Activated naive CD8-positive, alpha-beta T cell treated with anti-CD3 and anti-CD28 coated beads for 36 hours (primary cell): ENCODE data around the gene RFX4. TPM values are rescaled to one million over a fixed set of nuclear protein-coding genes. Genes with fewer than 3 reads are reported as not detected.
A peak's percentile ranks its signal among the peaks of the same experiment; 100 is the strongest.

Experiments
- DNase-seq: peaks from one replicate; pipeline ENCODE4 v3.0.0; 2021
- H3K27ac Mint-ChIP-seq: one replicate; pipeline ENCODE4 v1.8.0; 2022; ENCODE audit warnings: mild to moderate bottlenecking, moderate library complexity, mixed read lengths
- H3K27me3 Mint-ChIP-seq: one replicate; pipeline ENCODE4 v1.8.0; 2022; ENCODE audit warnings: mild to moderate bottlenecking, mixed read lengths
- H3K36me3 Mint-ChIP-seq: one replicate; pipeline ENCODE4 v1.8.0; 2021; ENCODE audit warnings: mild to moderate bottlenecking, mixed read lengths
- H3K4me1 Mint-ChIP-seq: one replicate; pipeline ENCODE4 v1.8.0; 2021; ENCODE audit warnings: mixed read lengths
- H3K4me3 Mint-ChIP-seq: one replicate; pipeline ENCODE4 v1.8.0; 2022; ENCODE audit warnings: mild to moderate bottlenecking, moderate library complexity, mixed read lengths
- H3K9me3 Mint-ChIP-seq: one replicate; pipeline ENCODE4 v1.8.0; 2022; ENCODE audit warnings: mixed read lengths
- total RNA-seq, 2 experiments: library from RNA; stranded (reverse); gene quantifications; one replicate each; pipeline ENCODE4 v1.2.3, GENCODE V29; 2021

RFX4 gene
- total RNA-seq, 2 experiments from 2014 or later: not detected

- peaks cover 18% of the 10 kb centered on the region for H3K4me1 Mint-ChIP-seq
- H3K27me3 Mint-ChIP-seq: no peaks in the 10 kb centered on the region
- no peak for DNase-seq
- peak overlapping the region; percentile 66 for H3K27ac Mint-ChIP-seq
- H3K9me3 Mint-ChIP-seq: no peaks in the 10 kb centered on the region
- no peaks in the 10 kb centered on the region for H3K36me3 Mint-ChIP-seq
- peak overlapping the region; percentile 45 for H3K4me3 Mint-ChIP-seq
Measured at GRCh38 chr12:106760184-106760531, 177.4 kb downstream of the RFX4 start.

DNA sequence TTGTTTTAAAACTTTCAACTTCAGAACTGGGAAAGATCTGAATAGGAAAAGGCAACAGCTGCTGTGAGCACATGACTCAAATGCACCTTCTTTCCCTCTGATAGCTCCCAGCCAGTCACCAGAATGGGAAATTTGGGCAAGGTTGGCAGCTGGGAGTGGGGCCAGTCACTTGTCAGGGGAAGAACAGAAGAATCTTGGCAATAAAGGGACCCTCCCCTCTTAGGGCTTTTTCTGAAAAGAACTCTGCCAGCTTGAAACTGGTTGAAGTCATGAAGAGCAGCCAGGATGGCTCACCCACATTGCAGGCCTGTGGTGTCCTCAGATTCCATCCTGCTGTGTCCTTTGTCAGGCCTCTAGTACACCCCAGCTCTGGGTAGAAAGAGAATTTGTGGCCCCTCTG lies 181.4 kb downstream of the RFX4 start:
- Mint-ChIP-seq H3K9me3 (no peaks in the 10 kb centered on the region), H3K4me1 (peaks cover 39% of the 10 kb centered on the region), H3K27ac (no peak overlapping the region), H3K36me3 (no peaks in the 10 kb centered on the region), H3K4me3 (no peak overlapping the region), H3K27me3 (no peaks in the 10 kb centered on the region)
- no peak for DNase-seq

- no peak for DNase-seq
- Mint-ChIP-seq H3K4me1 (peaks cover 37% of the 10 kb centered on the region), H3K36me3 (no peaks in the 10 kb centered on the region), H3K4me3 (no peak overlapping the region), H3K9me3 (no peaks in the 10 kb centered on the region), H3K27ac (no peak overlapping the region), H3K27me3 (no peaks in the 10 kb centered on the region)
Measured at GRCh38 chr12:106764738-106765137, 181.9 kb downstream of the RFX4 start.

GRCh38 chr12:106766393-106766826 lies 183.6 kb downstream of the RFX4 start:
- Mint-ChIP-seq H3K27ac (peak overlapping the region; percentile 36), H3K4me3 (peak overlapping the region; percentile 15)
- DNase-seq: no peak

DNA sequence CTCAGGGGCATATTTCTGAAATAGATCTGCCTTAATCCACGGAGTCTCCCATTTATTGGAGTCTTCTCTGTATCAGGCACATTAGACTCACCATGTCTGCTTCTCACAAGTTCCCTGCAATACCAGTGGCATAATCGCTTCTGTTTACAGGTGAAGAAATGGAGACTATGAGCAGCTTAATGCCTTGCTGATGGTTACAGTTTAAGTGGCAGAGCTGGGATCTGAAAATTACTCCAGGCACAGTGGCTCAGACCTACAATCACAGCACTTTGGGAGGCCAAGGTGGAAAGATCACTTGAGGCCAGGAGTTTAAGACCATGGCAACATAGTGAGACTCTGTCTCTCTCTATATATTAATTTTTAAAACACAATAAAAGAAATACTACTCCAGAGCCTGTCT lies 184.4 kb downstream of the RFX4 start:
- peak overlapping the region; percentile 36 for H3K27ac Mint-ChIP-seq
- H3K4me1 Mint-ChIP-seq: peaks cover 24% of the 10 kb centered on the region
- no peak for DNase-seq
- no peaks in the 10 kb centered on the region for H3K9me3 Mint-ChIP-seq
- no peaks in the 10 kb centered on the region for H3K36me3 Mint-ChIP-seq
- H3K27me3 Mint-ChIP-seq: no peaks in the 10 kb centered on the region
- peak overlapping the region; percentile 42 for H3K4me3 Mint-ChIP-seq

More at GRCh38 chr12:106766393-106766826, 183.6 kb downstream of the RFX4 start:
- Mint-ChIP-seq H3K27me3 (no peaks in the 10 kb centered on the region), H3K36me3 (no peaks in the 10 kb centered on the region), H3K4me1 (peaks cover 24% of the 10 kb centered on the region), H3K9me3 (no peaks in the 10 kb centered on the region)

DNA sequence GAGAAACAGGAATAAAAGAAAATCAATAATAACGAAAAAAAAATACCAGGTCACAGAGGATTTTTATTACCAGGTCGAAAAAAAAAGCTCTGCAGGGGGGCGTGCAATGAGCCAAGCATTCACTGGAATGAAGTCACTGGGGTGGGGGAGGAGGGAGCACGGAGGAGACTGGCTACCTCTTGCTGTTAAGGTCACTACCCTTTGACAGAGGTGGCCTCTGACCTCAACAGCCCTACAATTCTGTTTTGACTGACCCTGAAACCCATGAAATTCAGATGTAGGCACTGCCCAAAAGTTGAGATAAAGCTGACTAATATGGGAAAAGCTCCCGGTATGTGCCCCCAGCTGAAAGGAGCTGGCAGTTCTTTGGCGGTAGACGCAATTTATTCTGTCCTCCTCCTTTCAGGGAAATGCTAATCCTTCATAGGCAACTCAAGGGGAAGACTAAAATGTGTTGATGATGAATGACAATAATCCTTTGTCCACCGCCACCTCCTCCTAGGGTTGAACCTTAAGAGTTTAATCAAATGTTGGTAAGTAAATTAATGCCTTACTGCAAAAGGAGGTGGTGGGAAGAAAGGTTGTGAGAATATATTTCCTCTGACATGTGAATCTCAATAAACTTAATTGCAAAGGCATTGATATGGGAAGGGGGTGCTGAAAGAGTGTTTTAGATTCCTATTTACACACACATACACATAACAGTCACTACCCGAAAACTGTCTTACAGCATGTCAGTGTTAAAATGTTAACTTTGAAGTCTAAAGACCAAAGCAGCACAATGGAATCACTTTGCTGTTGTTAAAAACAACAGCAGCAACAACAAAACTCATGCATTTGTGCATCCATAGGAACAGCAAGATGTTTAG lies 185.4 kb downstream of the RFX4 start:
- H3K27ac Mint-ChIP-seq: no peak overlapping the region
- DNase-seq: no peak
- no peaks in the 10 kb centered on the region for H3K36me3 Mint-ChIP-seq
- no peaks in the 10 kb centered on the region for H3K9me3 Mint-ChIP-seq
- peaks cover 24% of the 10 kb centered on the region for H3K4me1 Mint-ChIP-seq
- no peak overlapping the region for H3K4me3 Mint-ChIP-seq
- no peaks in the 10 kb centered on the region for H3K27me3 Mint-ChIP-seq

GRCh38 chr12:106769078-106769477 lies 186.3 kb downstream of the RFX4 start:
- no peak overlapping the region for H3K27ac Mint-ChIP-seq
- H3K4me1 Mint-ChIP-seq: peaks cover 22% of the 10 kb centered on the region
- H3K27me3 Mint-ChIP-seq: no peaks in the 10 kb centered on the region
- H3K36me3 Mint-ChIP-seq: no peaks in the 10 kb centered on the region
- no peak for DNase-seq
- H3K9me3 Mint-ChIP-seq: no peaks in the 10 kb centered on the region
- no peak overlapping the region for H3K4me3 Mint-ChIP-seq

DNA sequence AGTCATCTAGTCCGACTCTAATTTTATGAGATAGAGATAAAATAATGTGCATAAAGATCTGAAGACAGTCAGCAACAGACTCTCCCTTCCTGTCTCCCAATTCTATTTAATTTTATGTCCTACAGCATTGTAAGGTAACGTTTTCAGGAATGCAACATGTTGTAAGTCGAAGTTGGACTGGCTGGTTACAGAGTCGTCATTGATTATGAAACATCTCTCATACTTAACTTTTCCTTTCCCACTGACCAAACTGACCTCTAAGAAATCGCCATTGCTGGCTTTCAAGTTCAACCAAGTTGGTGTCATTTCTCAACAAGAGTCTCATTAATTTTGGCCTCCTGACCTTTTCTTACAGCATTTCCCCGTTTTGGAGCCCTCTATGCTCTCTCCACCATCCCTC lies 186.7 kb downstream of the RFX4 start:
- Mint-ChIP-seq H3K36me3 (no peaks in the 10 kb centered on the region), H3K27me3 (no peaks in the 10 kb centered on the region), H3K4me3 (no peak overlapping the region), H3K4me1 (peaks cover 22% of the 10 kb centered on the region), H3K27ac (no peak overlapping the region), H3K9me3 (no peaks in the 10 kb centered on the region)
- no peak for DNase-seq

DNA sequence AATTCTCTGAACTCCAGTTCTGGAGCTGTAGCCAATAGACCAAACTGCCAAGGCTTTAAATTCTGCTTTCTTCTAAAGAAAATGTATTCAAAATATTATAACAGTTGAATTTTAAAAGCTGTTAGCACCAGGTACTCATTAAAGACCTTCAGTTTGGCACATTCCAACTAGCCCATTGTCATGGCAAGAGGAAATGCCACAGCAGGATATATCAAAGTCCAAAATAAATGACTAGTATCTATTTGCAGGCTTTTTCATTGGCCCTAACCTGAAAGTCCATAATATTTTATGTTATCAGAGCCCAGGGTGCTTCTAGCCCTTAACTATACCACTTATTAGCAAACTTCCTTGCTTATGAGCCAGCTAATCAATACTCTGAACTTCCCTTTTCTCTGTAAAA lies 188.6 kb downstream of the RFX4 start:
- Mint-ChIP-seq H3K27me3 (no peaks in the 10 kb centered on the region), H3K4me3 (no peak overlapping the region), H3K4me1 (peaks cover 34% of the 10 kb centered on the region), H3K36me3 (no peaks in the 10 kb centered on the region), H3K9me3 (no peaks in the 10 kb centered on the region), H3K27ac (no peak overlapping the region)
- no peak for DNase-seq

- DNase-seq: no peak
- H3K9me3 Mint-ChIP-seq: no peaks in the 10 kb centered on the region
- peak overlapping the region; percentile 99 for H3K4me3 Mint-ChIP-seq
- peaks cover 2% of the 10 kb centered on the region for H3K36me3 Mint-ChIP-seq
- H3K27me3 Mint-ChIP-seq: no peaks in the 10 kb centered on the region
- peak overlapping the region; percentile 95 for H3K27ac Mint-ChIP-seq
- H3K4me1 Mint-ChIP-seq: peaks cover 25% of the 10 kb centered on the region
Measured at GRCh38 chr12:106773286-106774004, 190.6 kb downstream of the RFX4 start.

DNA sequence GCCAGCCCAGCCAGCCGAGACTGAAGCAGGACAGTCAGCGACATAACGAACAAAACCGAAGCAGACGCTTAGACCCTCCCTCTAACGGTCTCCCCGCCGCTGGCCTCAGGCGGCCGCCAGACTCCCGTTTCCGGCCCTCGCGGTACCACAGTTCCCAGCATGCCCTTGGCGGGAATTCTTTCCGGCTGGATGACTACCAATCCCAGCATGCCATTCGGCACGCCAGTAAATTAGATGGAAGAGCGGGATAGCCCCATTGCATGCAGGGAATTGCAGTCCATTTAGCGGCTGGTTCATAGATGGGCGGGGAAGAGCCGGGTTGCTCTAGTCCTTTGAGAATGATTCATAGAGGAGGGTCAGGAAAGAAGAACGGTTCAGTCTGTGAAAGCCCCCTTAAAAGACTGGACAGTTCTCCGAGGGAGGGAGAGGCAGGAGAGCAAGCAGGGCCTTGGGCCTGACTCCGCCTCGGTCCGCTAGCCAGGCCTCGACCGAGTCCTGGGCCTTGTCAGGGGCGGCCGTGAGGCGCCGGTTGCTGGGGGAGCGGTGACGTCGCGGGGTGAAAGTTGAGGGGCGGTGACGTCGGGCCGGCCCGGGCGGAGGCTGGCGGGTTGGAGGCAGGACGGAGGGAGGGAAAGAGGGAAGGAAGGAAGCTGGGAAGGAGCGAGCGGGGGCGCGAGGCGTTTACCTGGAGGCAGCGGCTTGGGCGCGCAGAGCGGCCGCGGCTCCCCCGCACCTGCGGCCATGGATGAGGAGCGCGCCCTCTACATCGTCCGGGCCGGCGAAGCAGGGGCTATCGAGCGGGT lies 191.4 kb downstream of the RFX4 start, which contains the start of gene RIC8B:
TSS of gene RIC8B (plus strand) at position 678 of the 803 bp plus-strand sequence. CDS start at position 742, 64 bp downstream.
- no peaks in the 10 kb centered on the region for H3K9me3 Mint-ChIP-seq
- peak; percentile 80 for DNase-seq
- peak within 1 kb of the TSS; percentile 95 for H3K27ac Mint-ChIP-seq
- peaks cover 2% of the 10 kb centered on the region for H3K36me3 Mint-ChIP-seq
- H3K4me3 Mint-ChIP-seq: peak within 1 kb of the TSS; percentile 99
- peaks cover 24% of the 10 kb centered on the region for H3K4me1 Mint-ChIP-seq
- no peaks in the 10 kb centered on the region for H3K27me3 Mint-ChIP-seq

DNA sequence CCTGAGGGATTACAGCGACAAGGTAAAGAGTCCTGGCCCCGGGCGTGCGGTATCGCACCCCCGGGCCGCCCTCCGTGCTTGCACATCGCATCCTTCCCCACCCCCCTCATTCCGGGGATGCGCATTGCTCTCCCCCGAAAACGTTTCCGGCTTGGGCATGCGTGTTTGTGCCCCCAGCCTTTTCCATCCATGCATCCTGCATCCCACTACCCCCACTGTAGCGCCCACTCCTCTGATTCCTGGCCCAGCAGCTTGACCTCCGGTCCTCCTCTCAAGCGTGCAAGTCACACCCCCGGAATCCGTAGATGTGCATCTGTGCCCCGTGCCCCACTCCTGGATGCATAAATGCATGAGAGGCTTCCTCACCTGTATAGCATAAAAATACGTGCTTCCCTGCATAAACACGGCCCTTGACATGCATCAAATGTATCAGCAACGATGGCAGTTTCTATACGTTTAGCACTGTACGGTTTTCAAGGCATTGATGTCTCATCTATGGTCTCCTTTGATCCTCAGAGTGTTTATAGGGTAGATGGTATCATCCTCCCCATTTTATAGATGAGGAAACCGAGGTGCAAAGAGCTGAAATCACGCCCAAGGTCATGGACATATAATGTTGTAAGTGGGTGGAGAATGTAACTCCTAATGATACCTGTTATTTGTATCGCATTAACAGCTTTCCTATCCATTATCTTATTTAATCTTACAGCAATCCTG lies 192.2 kb downstream of the RFX4 start:
- peak overlapping the region; percentile 99 for H3K4me3 Mint-ChIP-seq
- peak overlapping the region; percentile 95 for H3K27ac Mint-ChIP-seq
- peaks cover 28% of the 10 kb centered on the region for H3K4me1 Mint-ChIP-seq
- H3K36me3 Mint-ChIP-seq: peaks cover 2% of the 10 kb centered on the region
- no peaks in the 10 kb centered on the region for H3K27me3 Mint-ChIP-seq
- no peaks in the 10 kb centered on the region for H3K9me3 Mint-ChIP-seq
- peak; percentile 21 for DNase-seq

GRCh38 chr12:106776897-106777296 lies 194.1 kb downstream of the RFX4 start:
- H3K36me3 Mint-ChIP-seq: peaks cover 4% of the 10 kb centered on the region
- no peak overlapping the region for H3K27ac Mint-ChIP-seq
- H3K4me3 Mint-ChIP-seq: no peak overlapping the region

GRCh38 chr12:106780010-106780631 lies 197.3 kb downstream of the RFX4 start:
- H3K4me1 Mint-ChIP-seq: peaks cover 28% of the 10 kb centered on the region
- H3K36me3 Mint-ChIP-seq: peaks cover 8% of the 10 kb centered on the region
- H3K9me3 Mint-ChIP-seq: no peaks in the 10 kb centered on the region
- H3K27ac Mint-ChIP-seq: no peak overlapping the region
- H3K27me3 Mint-ChIP-seq: no peaks in the 10 kb centered on the region
- no peak for DNase-seq
- H3K4me3 Mint-ChIP-seq: no peak overlapping the region

More at GRCh38 chr12:106776897-106777296, 194.1 kb downstream of the RFX4 start:
- H3K27me3 Mint-ChIP-seq: no peaks in the 10 kb centered on the region
- H3K9me3 Mint-ChIP-seq: no peaks in the 10 kb centered on the region
- H3K4me1 Mint-ChIP-seq: peaks cover 32% of the 10 kb centered on the region
- no peak for DNase-seq
